GM19240 (cell line): ENCODE results near the gene HSDL2.
"Not testable (repeated sequence)": the region's sequence is repeated elsewhere in the genome, so short reads cannot be mapped to it uniquely, and the experiment has no call there.

Source experiments
- DNase-seq: peaks from one replicate; pipeline ENCODE4 v3.0.0; 2011; ENCODE audit warnings: low spot score; ENCODE audit not compliant: insufficient read length

HSDL2 gene

GRCh38 chr9:112496074-112496722, 116.3 kb downstream of the HSDL2 start:
- DNase-seq, result no peak

DNA sequence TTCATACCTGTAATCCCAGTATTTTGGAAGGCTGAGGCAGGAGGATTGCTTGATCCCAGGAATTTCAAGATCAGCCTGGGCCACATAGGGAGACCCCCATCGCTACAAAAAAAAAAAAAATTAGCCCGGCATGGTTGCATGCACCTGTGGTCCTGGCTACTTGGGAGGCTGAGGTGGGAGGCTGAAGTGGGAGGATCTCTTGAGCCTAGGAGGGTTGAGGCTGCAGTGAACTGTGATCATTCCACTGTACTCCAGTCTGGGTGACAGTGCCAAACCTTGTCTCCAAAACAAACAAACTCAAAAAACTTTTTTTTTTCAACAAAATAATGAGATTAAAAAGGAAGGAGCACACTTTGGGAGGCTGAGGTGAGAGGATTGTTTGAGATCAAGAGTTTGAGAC, 120.9 kb downstream of the HSDL2 start:
- no peak for DNase-seq

DNA sequence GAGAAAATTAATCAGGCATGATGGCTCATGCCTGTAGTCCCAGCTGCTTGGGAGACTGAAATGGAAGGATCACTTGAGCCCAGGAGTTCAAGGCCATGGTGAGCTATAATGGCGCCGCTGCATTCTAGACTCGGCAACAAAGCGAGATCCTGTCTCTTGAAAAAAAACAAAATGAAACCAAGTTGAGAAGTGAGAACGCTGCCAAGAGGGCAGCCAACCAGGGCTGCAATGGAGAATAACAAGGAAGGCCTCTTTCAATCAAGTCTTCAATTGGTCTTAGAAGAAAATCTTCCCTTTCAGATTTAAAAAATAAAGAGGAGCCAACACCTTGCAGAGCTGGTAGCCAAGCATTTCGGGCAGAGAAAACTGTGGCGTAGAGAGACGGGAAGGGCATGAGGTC, 121.4 kb downstream of the HSDL2 start:
- DNase-seq, result no peak

DNA sequence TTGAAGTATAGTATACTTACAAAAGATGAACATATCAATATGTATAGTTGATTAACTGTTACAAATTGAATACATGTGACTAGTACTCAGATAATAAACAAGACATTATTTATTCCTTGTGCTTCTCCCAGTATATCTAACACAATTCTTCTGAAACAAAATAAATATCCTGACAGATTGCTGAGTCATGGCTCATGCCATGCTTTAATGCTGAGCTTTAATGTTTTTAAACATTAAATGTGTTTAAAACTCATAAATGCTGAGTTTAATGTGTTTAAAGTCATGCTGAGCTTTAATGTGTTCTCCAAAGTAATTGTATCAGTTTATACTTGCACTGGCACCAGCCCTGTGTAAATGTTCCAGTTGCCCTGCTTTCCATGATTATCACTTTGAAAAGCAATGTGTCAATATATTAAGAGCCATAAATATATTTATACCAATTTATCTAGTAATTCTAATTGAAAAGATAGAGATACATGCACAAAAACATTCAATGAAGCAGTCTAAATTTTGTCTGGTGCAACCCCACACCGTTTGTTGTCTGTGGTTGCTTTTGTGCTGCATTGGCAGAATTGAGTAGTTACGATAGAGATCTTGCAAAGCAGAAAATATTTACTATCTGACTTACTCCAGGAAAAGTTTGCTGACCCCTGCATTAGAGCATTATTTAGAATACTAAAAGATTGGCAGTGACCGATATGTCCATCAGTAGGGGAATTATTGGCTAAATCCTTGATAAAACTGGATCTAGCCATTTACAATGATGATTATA, 122.5 kb downstream of the HSDL2 start:
- no peak for DNase-seq

GRCh38 chr9:112503170-112503569, 123.3 kb downstream of the HSDL2 start:
- DNase-seq, result no peak

- DNase-seq, result no peak
Observed at GRCh38 chr9:112505086-112505485, 125.2 kb downstream of the HSDL2 start.

GRCh38 chr9:112505607-112506006, 125.7 kb downstream of the HSDL2 start:
- no peak for DNase-seq

DNA sequence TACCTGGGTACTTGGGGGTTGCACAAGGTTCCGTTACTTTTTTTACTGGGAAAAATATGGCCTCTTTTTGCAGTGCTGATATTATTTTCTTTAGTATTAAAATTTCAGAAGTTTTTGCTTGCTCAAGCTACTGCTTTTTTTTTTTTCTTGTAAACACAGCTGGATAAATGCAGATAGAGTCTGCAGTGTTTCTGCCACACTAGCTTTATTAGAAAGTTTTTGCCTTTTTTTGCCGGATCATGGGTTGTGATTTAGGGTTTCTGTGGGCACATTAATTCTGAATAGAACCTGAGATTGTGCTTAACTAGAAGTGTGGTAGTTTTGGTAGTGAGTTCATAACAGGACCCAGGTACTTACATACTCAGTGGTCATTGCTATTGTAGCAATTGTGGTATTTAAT, 126.7 kb downstream of the HSDL2 start:
- DNase-seq, result no peak

GRCh38 chr9:112507001-112507680, 127.2 kb downstream of the HSDL2 start:
- DNase-seq, result no peak

- DNase-seq, result no peak
Observed at GRCh38 chr9:112508377-112508776, 128.5 kb downstream of the HSDL2 start.

- not testable (repeated sequence) for DNase-seq
Observed at GRCh38 chr9:112512377-112512776, 132.5 kb downstream of the HSDL2 start.

- no peak for DNase-seq
Observed at GRCh38 chr9:112516769-112517168, 136.9 kb downstream of the HSDL2 start.

DNA sequence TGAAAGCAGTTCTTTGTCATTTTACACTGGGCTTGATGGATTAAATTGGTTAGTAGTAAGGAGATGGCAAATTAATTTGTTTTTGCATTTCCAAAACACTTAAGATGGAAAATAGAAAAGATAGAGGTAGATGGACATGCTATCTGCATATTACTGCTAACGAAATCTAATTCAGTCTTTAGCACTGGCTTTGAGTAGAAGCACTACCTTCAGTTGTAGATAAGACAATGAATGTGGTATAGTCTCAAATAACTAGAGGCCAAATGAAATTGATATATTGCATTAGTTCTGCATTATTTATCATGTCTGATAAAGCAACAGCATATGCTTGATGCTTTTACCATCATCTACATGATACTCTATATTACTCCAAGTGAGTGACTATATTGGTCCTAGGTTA, 140.2 kb downstream of the HSDL2 start:
- DNase-seq, result no peak

DNA sequence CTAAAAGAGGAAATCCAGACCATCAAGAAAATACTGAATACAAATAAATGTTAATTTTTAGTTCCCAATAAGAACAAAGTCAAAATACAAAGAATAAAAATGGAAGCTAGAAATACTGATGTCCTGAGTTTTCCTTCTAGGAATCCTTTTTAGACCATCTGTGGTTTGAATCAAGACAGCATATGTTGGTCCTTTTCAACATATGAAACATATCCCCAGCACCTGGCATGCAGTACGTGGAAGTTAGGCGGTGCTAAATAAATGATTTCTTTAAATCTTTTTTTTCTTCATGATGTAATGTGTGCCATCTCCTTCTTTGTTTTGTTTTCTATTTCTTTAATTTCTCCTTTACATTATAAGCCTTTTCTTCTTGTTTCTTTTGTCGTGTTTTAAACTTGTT, 140.7 kb downstream of the HSDL2 start:
- no peak for DNase-seq
